CD8-positive, alpha-beta memory T cell (primary cell): ENCODE data around the gene BMP8B. TPM values are rescaled to one million over a fixed set of nuclear protein-coding genes. Genes with fewer than 3 reads are reported as not detected.
A peak's percentile ranks its signal among the peaks of the same experiment; 100 is the strongest.

Experiments used
- CTCF ChIA-PET: fragments of 350-600 bp; sonication (Branson Sonifier 250); formaldehyde crosslinking; loops from one replicate; lab custom pipeline; 2021; ENCODE audit warnings: antibody characterized with exemption; lab: Charles Lee
- POLR2A ChIA-PET: fragments of 350-600 bp; sonication (Branson Sonifier 250); formaldehyde crosslinking; loops from one replicate; lab custom pipeline; 2021; ENCODE audit warnings: antibody characterized with exemption; lab: Charles Lee
- DNase-seq, 5 donors: peaks; one replicate each; pipeline versions ENCODE4 v3.0.0 to v3.0.0-alpha.2; 2020 to 2022; ENCODE audit warnings: mixed read lengths in 1 of 5
- H3K27ac ChIP-seq: one replicate; pipeline ENCODE4 v1.7.0; 2013; ENCODE audit warnings: low read depth, mild to moderate bottlenecking, low read length, moderate library complexity
- H3K27me3 ChIP-seq: 2 replicates; pipeline ENCODE4 v1.7.0; 2013; ENCODE audit warnings: low read length, mild to moderate bottlenecking; ENCODE audit not compliant: insufficient read depth, poor library complexity, severe bottlenecking
- H3K36me3 ChIP-seq: 2 replicates; pipeline ENCODE4 v1.7.0; 2013; ENCODE audit warnings: mild to moderate bottlenecking, low read length, moderate library complexity; ENCODE audit not compliant: insufficient read depth
- H3K4me1 ChIP-seq: 2 replicates; pipeline ENCODE4 v1.7.0; 2013; ENCODE audit warnings: mild to moderate bottlenecking, low read length, moderate library complexity; ENCODE audit not compliant: insufficient read depth
- H3K4me3 ChIP-seq: 2 replicates; pipeline ENCODE4 v1.7.0; 2013; ENCODE audit warnings: mild to moderate bottlenecking, low read length
- H3K9me3 ChIP-seq: 2 replicates; pipeline ENCODE4 v1.7.0; 2013; ENCODE audit warnings: mild to moderate bottlenecking, low read length
- H3K27ac Mint-ChIP-seq, 8 donors: one replicate each; pipeline ENCODE4 v1.8.0; 2020 to 2021; ENCODE audit warnings: mixed read lengths in 8 of 8, mild to moderate bottlenecking in 6 of 8, inconsistent platforms in 3 of 8, moderate library complexity in 3 of 8
- H3K27me3 Mint-ChIP-seq, 2 donors: one replicate each; pipeline ENCODE4 v1.8.0; 2020 to 2021; ENCODE audit warnings: mixed read lengths in 2 of 2, mild to moderate bottlenecking in 1 of 2, moderate library complexity in 1 of 2
- H3K36me3 Mint-ChIP-seq, 3 donors: one replicate each; pipeline ENCODE4 v1.8.0; 2020 to 2021; ENCODE audit warnings: mixed read lengths in 3 of 3, inconsistent platforms in 1 of 3, mild to moderate bottlenecking in 1 of 3
- H3K4me1 Mint-ChIP-seq, 3 donors: one replicate each; pipeline ENCODE4 v1.8.0; 2020 to 2021; ENCODE audit warnings: mixed read lengths in 3 of 3, inconsistent platforms in 1 of 3, mild to moderate bottlenecking in 1 of 3
- H3K4me3 Mint-ChIP-seq, 7 donors: one replicate each; pipeline ENCODE4 v1.8.0; 2020 to 2021; ENCODE audit warnings: mixed read lengths in 7 of 7, mild to moderate bottlenecking in 6 of 7, moderate library complexity in 4 of 7, inconsistent platforms in 2 of 7
- H3K9me3 Mint-ChIP-seq, 5 donors: one replicate each; pipeline ENCODE4 v1.8.0; 2020 to 2022; ENCODE audit warnings: mixed read lengths in 5 of 5, mild to moderate bottlenecking in 3 of 5, moderate library complexity in 2 of 5, inconsistent platforms in 1 of 5
- polyA plus RNA-seq: library from polyadenylated mRNA; unstranded; fragments of 300-500 nt; fragmentation: Illumina TruSeq; gene quantifications from one replicate; pipeline ENCODE4 v1.2.3, GENCODE V29; 2021
- total RNA-seq, 2 experiments: library from RNA; stranded (reverse); gene quantifications; one replicate each; pipeline ENCODE4 v1.2.3, GENCODE V29; 2021

BMP8B gene
- total and polyA plus RNA-seq, 3 experiments from 2014 or later = 0.14 to 1.2 (median 0.91) TPM

GRCh38 chr1:39713557-39713956, 75.1 kb downstream of the BMP8B start:
- Mint-ChIP-seq H3K4me1 (no peaks in the 10 kb centered on the region), H3K27ac (no peak overlapping the region), H3K4me3 (no peak overlapping the region), H3K36me3 (no peaks in the 10 kb centered on the region), H3K9me3 (no peaks in the 10 kb centered on the region), H3K27me3 (peaks cover 17 to 52% of the 10 kb centered on the region in 2 donors)
- DNase-seq = no peak
- Histone ChIP-seq H3K9me3 (no peaks in the 10 kb centered on the region), H3K36me3 (no peaks in the 10 kb centered on the region), H3K4me1 (no peaks in the 10 kb centered on the region), H3K4me3 (no peak overlapping the region), H3K27ac (no peak overlapping the region), H3K27me3 (peaks cover 11% of the 10 kb centered on the region)
- CTCF ChIA-PET = interaction anchor here (1.6 to 3.2 kb wide), 5 partner anchors 36 to 107 kb away, joined by 3 to 14 read pairs (median 9); partner anchors contain the start of gene NT5C1A
- POLR2A ChIA-PET = no interaction called here

DNA sequence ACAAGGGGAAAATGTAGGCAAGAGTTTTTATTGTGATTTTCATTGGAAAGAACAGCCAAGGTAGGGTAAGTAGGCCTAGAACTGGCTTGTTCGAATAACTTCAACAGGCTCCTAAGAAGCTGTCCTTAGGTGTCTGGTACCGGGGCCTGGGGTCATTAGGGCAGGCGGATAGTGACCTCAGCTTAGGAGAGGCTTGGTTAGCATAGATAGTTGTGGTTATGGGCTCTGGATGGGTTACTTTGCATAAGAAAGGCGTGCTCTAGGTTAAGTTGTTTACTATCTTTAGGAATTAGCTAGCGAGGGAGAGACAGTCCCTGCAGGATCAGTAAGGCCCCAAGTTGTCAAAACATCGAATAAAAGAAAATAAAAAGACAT, 76.7 kb downstream of the BMP8B start:
- Histone ChIP-seq H3K36me3 (no peaks in the 10 kb centered on the region), H3K9me3 (no peaks in the 10 kb centered on the region), H3K4me1 (no peaks in the 10 kb centered on the region), H3K4me3 (no peak overlapping the region), H3K27me3 (no peaks in the 10 kb centered on the region), H3K27ac (peak overlapping the region; percentile 27)
- DNase-seq = no peak
- Mint-ChIP-seq H3K9me3 (no peaks in the 10 kb centered on the region), H3K4me1 (no peaks in the 10 kb centered on the region), H3K27me3 (peaks cover 13 to 43% of the 10 kb centered on the region in 2 donors), H3K27ac (peak overlapping the region in 1 of 8 donors; percentile 12), H3K36me3 (no peaks in the 10 kb centered on the region), H3K4me3 (no peak overlapping the region)
- CTCF ChIA-PET = interaction anchor here (1.6 to 2.8 kb wide), 5 partner anchors 35 to 105 kb away, joined by 3 to 14 read pairs (median 6); partner anchors contain the start of gene NT5C1A
- POLR2A ChIA-PET = no interaction called here

DNA sequence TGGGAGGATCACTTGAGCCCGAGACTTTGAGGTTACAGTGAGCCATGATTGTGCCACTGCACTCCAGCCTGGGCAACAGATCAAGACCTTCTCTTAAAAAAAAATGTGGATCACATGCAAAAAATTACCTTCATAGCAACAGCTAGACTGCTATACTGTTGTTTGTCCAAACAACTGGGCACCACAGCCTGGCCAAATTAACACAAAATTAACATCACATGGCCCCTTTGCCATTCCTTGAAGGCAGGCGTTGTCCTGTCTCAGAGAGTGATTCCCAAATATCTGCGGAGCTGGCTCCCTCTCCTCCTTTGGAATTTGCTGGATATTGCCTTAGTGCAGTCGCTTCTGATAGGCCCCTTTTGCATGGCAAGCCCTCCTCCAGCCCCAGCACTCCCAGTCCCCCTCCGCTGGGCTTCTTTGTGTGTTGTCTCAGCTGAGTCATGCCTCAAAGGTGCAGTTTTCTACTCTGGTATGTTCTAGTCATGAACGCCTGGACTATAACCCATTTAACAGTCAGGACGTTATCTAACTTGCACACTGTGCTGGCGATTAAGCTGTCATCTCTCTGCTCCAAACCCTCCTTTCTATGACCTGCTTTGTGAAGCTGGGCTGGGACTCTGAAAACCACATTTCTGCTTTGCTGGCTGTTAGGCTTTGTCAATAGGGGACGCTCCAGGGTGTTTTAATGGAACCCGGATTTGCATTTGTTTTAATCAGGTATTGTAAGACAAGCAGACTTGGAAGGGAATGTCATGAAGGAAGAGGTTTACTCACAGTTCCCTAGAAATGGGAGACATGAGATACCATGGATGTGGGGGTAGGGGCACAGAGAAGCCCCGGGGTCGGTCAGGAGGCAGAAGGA, 77.3 kb downstream of the BMP8B start:
- Mint-ChIP-seq H3K4me1 (no peaks in the 10 kb centered on the region), H3K36me3 (no peaks in the 10 kb centered on the region), H3K9me3 (no peaks in the 10 kb centered on the region), H3K4me3 (no peak overlapping the region), H3K27ac (no peak overlapping the region), H3K27me3 (peaks cover 11 to 38% of the 10 kb centered on the region in 2 donors)
- DNase-seq = no peak
- POLR2A ChIA-PET = no interaction called here
- no peaks in the 10 kb centered on the region for H3K27me3 ChIP-seq
- peak overlapping the region; percentile 43 for H3K27ac ChIP-seq
- no peaks in the 10 kb centered on the region for H3K36me3 ChIP-seq
- H3K4me3 ChIP-seq = no peak overlapping the region
- CTCF ChIA-PET = interaction anchor here (1.0 to 2.8 kb wide), 5 partner anchors 12 to 88 kb away, joined by 3 to 14 read pairs (median 6); partner anchors contain the start of gene NT5C1A
- H3K4me1 ChIP-seq = no peaks in the 10 kb centered on the region
- H3K9me3 ChIP-seq = no peaks in the 10 kb centered on the region

- H3K4me3 ChIP-seq = no peak overlapping the region
- no peak for DNase-seq
- no peaks in the 10 kb centered on the region for H3K9me3 Mint-ChIP-seq
- no peak overlapping the region for H3K27ac Mint-ChIP-seq
- peaks cover 10 to 20% of the 10 kb centered on the region in 2 donors for H3K27me3 Mint-ChIP-seq
- no peak overlapping the region for H3K27ac ChIP-seq
- H3K9me3 ChIP-seq = no peaks in the 10 kb centered on the region
- no peaks in the 10 kb centered on the region for H3K4me1 ChIP-seq
- no peaks in the 10 kb centered on the region for H3K27me3 ChIP-seq
- ChIA-PET CTCF (no interaction called here), POLR2A (no interaction called here)
- no peaks in the 10 kb centered on the region for H3K4me1 Mint-ChIP-seq
- no peaks in the 10 kb centered on the region for H3K36me3 ChIP-seq
- no peak overlapping the region for H3K4me3 Mint-ChIP-seq
- H3K36me3 Mint-ChIP-seq = no peaks in the 10 kb centered on the region
These were observed 81.2 kb downstream of the BMP8B start for GRCh38 chr1:39707506-39707905.

Other genes starting within 250 kb of the BMP8B start
- 100 to 1,000 TPM; 429 to 437 TPM for gene PABPC4, start 212.1 kb downstream of the BMP8B start, total RNA-seq
- gene PABPC4, start 212.1 kb downstream of the BMP8B start, polyA plus RNA-seq = 21.8 TPM
- gene HEYL, start 149.2 kb downstream of the BMP8B start, total RNA-seq = under 1 TPM; 0.07 to 0.09 TPM
- gene HEYL, start 149.2 kb downstream of the BMP8B start, polyA plus RNA-seq = not detected
- not detected for gene NT5C1A, start 116.8 kb downstream of the BMP8B start, total RNA-seq
- not detected for gene NT5C1A, start 116.8 kb downstream of the BMP8B start, polyA plus RNA-seq
- gene HPCAL4, start 97.4 kb downstream of the BMP8B start, total RNA-seq = 1 to 10 TPM; 1.9 to 2.0 TPM
- gene HPCAL4, start 97.4 kb downstream of the BMP8B start, polyA plus RNA-seq = 2.5 TPM
- 10 to 100 TPM; 61.2 to 65.2 TPM for gene PPIE, start 50.0 kb downstream of the BMP8B start, total RNA-seq
- gene PPIE, start 50.0 kb downstream of the BMP8B start, polyA plus RNA-seq = 78.3 TPM
- gene OXCT2, start 17.5 kb downstream of the BMP8B start, total RNA-seq = 1 to 10 TPM; 2.2 to 2.3 TPM
- not detected for gene OXCT2, start 17.5 kb downstream of the BMP8B start, polyA plus RNA-seq
- 10 to 100 TPM; 33.1 to 34.0 TPM for gene TRIT1, start 94.6 kb upstream of the BMP8B start, total RNA-seq
- 10.3 TPM for gene TRIT1, start 94.6 kb upstream of the BMP8B start, polyA plus RNA-seq
- under 1 TPM in 1 of 2 experiments, not detected in 1; 0.24 TPM for gene MYCL, start 113.1 kb upstream of the BMP8B start, total RNA-seq
- not detected for gene MYCL, start 113.1 kb upstream of the BMP8B start, polyA plus RNA-seq
- gene MFSD2A, start 166.3 kb upstream of the BMP8B start, total RNA-seq = 10 to 100 TPM; 23.8 to 28.7 TPM
- gene MFSD2A, start 166.3 kb upstream of the BMP8B start, polyA plus RNA-seq = 0.13 TPM